T-cell (primary cell): ENCODE data around the gene SMPD3. TPM values are rescaled to one million over a fixed set of nuclear protein-coding genes. Genes with fewer than 3 reads are reported as not detected.

Experiments
- ATAC-seq, 4 experiments: fragments of 200-7000 bp in 3 of 4; fragments of 150-1000 bp in 1 of 4; cut with Tn5 transposase; replicated peaks in 1 of 4; 1 replicate in 3 of 4; 2 replicates in 1 of 4; pipeline ENCODE4 v1.10.0; 2021; ENCODE audit warnings: moderate library complexity in 3 of 4, mild to moderate bottlenecking in 2 of 4, moderate number of reproducible peaks in 1 of 4
- CTCF ChIA-PET, 2 donors: fragments of 300-600 bp; sonication (Branson Sonifier 250); formaldehyde crosslinking; loops; one replicate each; lab custom pipeline; 2022; ENCODE audit warnings: antibody characterized with exemption in 2 of 2; lab: Charles Lee
- POLR2A ChIA-PET, 2 donors: fragments of 300-600 bp; sonication (Branson Sonifier 250); formaldehyde crosslinking; loops; one replicate each; lab custom pipeline; 2022; ENCODE audit warnings: antibody characterized with exemption in 2 of 2; lab: Charles Lee
- DNase-seq, 35 experiments: peaks; one replicate each; pipeline versions ENCODE4 v3.0.0 to v3.0.0-alpha.2; 2013 to 2023
- H3K27ac ChIP-seq: one replicate; pipeline ENCODE4 v1.5.1; 2013; ENCODE audit warnings: low read length
- H3K27me3 ChIP-seq, 2 experiments: replicated peaks in 1 of 2; 1 replicate in 1 of 2; 2 replicates in 1 of 2; pipeline versions ENCODE4 v1.6.1 to v1.7.0; 2013; ENCODE audit warnings: low read length in 1 of 2, mixed read lengths in 1 of 2; ENCODE audit not compliant: control insufficient read depth in 2 of 2, insufficient read depth in 2 of 2; ENCODE audit errors: extremely low read depth in 1 of 2
- H3K36me3 ChIP-seq, 2 donors: 1 replicate in 1 of 2; 2 replicates in 1 of 2; pipeline versions ENCODE4 v1.6.1 to v1.7.0; 2013; ENCODE audit warnings: low read length in 1 of 2; ENCODE audit not compliant: control insufficient read depth in 2 of 2, insufficient read depth in 1 of 2; ENCODE audit errors: extremely low read depth in 1 of 2
- H3K4me1 ChIP-seq, 2 experiments: 1 replicate in 1 of 2; 2 replicates in 1 of 2; pipeline versions ENCODE4 v1.6.1 to v1.7.0; 2013; ENCODE audit warnings: low read length in 2 of 2, mixed read lengths in 1 of 2; ENCODE audit not compliant: insufficient read depth in 2 of 2, control insufficient read depth in 1 of 2; ENCODE audit errors: extremely low read depth in 1 of 2
- H3K4me3 ChIP-seq, 2 donors: 1 replicate in 1 of 2; 2 replicates in 1 of 2; pipeline versions ENCODE4 v1.5.1 to v1.7.0; 2013; ENCODE audit warnings: mild to moderate bottlenecking in 2 of 2, low read length in 1 of 2, moderate library complexity in 1 of 2; ENCODE audit not compliant: control insufficient read depth in 1 of 2; ENCODE audit errors: extremely low read depth in 1 of 2
- H3K9me3 ChIP-seq: 2 replicates; pipeline ENCODE4 v1.7.0; 2013
- H3K27ac Mint-ChIP-seq, 2 donors: one replicate each; pipeline ENCODE4 v1.8.0; 2020 to 2021; ENCODE audit warnings: mild to moderate bottlenecking in 2 of 2, mixed read lengths in 2 of 2
- H3K27me3 Mint-ChIP-seq, 2 donors: one replicate each; pipeline ENCODE4 v1.8.0; 2021 to 2022; ENCODE audit warnings: mixed read lengths in 2 of 2
- H3K36me3 Mint-ChIP-seq: one replicate; pipeline ENCODE4 v1.8.0; 2021; ENCODE audit warnings: mixed read lengths
- H3K4me1 Mint-ChIP-seq, 3 donors: one replicate each; pipeline ENCODE4 v1.8.0; 2020 to 2022; ENCODE audit warnings: mixed read lengths in 3 of 3, mild to moderate bottlenecking in 1 of 3
- H3K4me3 Mint-ChIP-seq, 3 donors: one replicate each; pipeline ENCODE4 v1.8.0; 2020 to 2022; ENCODE audit warnings: mild to moderate bottlenecking in 3 of 3, mixed read lengths in 3 of 3, moderate library complexity in 3 of 3
- H3K9me3 Mint-ChIP-seq, 3 donors: one replicate each; pipeline ENCODE4 v1.8.0; 2020 to 2022; ENCODE audit warnings: mixed read lengths in 3 of 3
- WGBS: methylation state at CpG from one replicate; pipeline ENCODE4 v1.1.5; 2013; ENCODE audit warnings: missing lambda C conversion rate; ENCODE audit not compliant: insufficient coverage; 5-methylcytosine and 5-hydroxymethylcytosine counted together
- total RNA-seq, 35 experiments: library from RNA in 6 of 35; stranded (reverse) in 6 of 35; fragments of 120-200 nt in 1 of 35; gene quantifications; one replicate each; pipeline versions ENCODE4 v1.2.1 to v1.2.4 and lab custom pipeline; 2013 to 2026

SMPD3 gene
- total RNA-seq, 5 donors from 2014 or later (not counting 1 experiment from before 2014, with no cell fraction given): 0.93 to 2.3 (median 1.7) TPM

GRCh38 chr16:68447653-68448359 is 502 bp downstream of the SMPD3 start:
- Histone ChIP-seq H3K4me3 (peak overlapping the region; percentile 49 to 58), H3K36me3 (no peaks in the 10 kb centered on the region), H3K9me3 (no peaks in the 10 kb centered on the region), H3K27me3 (peaks cover 8 to 34% of the 10 kb centered on the region in 2 experiments), H3K27ac (no peak overlapping the region), H3K4me1 (peaks cover 9 to 26% of the 10 kb centered on the region in 2 experiments)
- peak; percentile 6 to 16 (median 13) for ATAC-seq
- H3K9me3 Mint-ChIP-seq: no peaks in the 10 kb centered on the region
- POLR2A ChIA-PET: interaction anchor here in 1 of 2 donors (0.6 to 0.7 kb wide), 2 partner anchors 729 to 1876 kb away, joined by 3 read pairs; no protein-coding TSS in a partner anchor
- CTCF ChIA-PET: interaction anchor here in 1 of 2 donors (0.7 kb wide), 1 partner anchor 51 kb away, joined by 3 read pairs; no protein-coding TSS in a partner anchor
- H3K27ac Mint-ChIP-seq: peak overlapping the region in 1 of 2 donors; percentile 34
- WGBS: 9% methylated on average over 23 of the region's 36 CpGs
- DNase-seq: peak in 5 of 35 experiments; percentile 17 to 26 (median 23)
- H3K27me3 Mint-ChIP-seq: peaks cover 16 to 31% of the 10 kb centered on the region in 2 donors
- peaks cover 16 to 34% (median 29%) of the 10 kb centered on the region in 3 donors for H3K4me1 Mint-ChIP-seq
- no peaks in the 10 kb centered on the region for H3K36me3 Mint-ChIP-seq
- peak overlapping the region; percentile 50 to 64 (median 58) for H3K4me3 Mint-ChIP-seq

DNA sequence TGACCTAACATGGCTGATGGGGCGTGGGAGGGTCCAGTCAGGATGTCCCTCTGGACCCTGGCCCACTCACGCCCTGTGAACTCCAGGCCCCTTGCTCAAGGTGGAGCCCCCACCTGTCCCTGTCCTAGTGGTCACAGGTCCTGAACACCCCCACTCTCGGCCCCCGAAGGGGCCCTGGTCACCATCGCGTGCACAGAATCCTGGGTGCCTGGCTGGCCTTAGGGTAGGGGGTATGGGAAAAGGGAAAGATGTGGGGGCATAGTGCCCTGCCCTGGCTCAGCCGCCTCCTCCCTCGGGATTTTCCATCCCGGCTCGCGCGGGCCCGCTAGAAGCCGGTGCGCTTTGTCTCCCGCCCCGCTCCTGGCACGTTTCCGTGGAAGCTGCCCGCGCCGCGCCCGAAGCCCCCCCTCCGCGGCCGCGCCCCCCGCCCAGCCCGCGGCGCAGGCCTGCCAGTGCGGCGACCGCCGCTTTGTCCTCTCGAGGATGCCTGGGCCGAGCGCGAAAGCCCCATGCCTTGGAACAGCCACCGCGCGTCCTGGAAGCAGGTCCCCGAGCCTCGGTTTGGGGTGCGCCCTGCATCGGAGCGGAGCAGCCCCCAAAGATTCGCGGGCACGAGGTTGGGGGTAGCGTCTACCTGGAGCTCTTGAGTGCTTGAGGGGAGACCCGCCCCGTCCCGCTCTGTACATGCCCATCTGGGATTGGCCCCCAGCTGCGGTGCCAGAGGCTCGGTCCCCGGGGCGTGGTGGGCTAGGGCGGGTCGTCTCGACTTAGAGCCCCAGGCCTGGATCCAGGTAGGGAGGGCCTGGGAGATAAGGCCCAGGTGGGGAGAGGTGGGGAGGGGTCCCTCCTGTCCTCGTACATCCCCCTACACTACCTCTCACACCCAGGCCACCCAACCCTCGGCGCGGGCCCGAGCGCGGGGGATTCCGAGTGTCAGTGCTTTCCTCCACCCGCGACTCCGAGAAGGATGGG is 1.3 kb downstream of the SMPD3 start:
- CTCF ChIA-PET: interaction anchor here in 1 of 2 donors (0.5 kb wide), 1 partner anchor 23 kb away, joined by 3 read pairs; no protein-coding TSS in a partner anchor
- 19% methylated on average over 50 of the region's 73 CpGs for WGBS
- Histone ChIP-seq H3K4me1 (peaks cover 9 to 24% of the 10 kb centered on the region in 2 experiments), H3K9me3 (no peaks in the 10 kb centered on the region), H3K27me3 (peaks cover 8 to 42% of the 10 kb centered on the region in 2 experiments), H3K27ac (no peak overlapping the region), H3K4me3 (peak overlapping the region in 1 of 2 donors; percentile 58), H3K36me3 (no peaks in the 10 kb centered on the region)
- H3K9me3 Mint-ChIP-seq: no peaks in the 10 kb centered on the region
- H3K4me3 Mint-ChIP-seq: peak overlapping the region in 2 of 3 donors; percentile 64 to 65
- peaks cover 19 to 36% of the 10 kb centered on the region in 2 donors for H3K27me3 Mint-ChIP-seq
- ATAC-seq: no peak
- H3K4me1 Mint-ChIP-seq: peaks cover 16 to 34% (median 29%) of the 10 kb centered on the region in 3 donors
- no peaks in the 10 kb centered on the region for H3K36me3 Mint-ChIP-seq
- no peak overlapping the region for H3K27ac Mint-ChIP-seq
- POLR2A ChIA-PET: no interaction called here
- no peak for DNase-seq

GRCh38 chr16:68445458-68445857 is 2.9 kb downstream of the SMPD3 start:
- no peaks in the 10 kb centered on the region for H3K9me3 Mint-ChIP-seq
- peaks cover 19 to 42% of the 10 kb centered on the region in 2 donors for H3K27me3 Mint-ChIP-seq
- H3K36me3 ChIP-seq: no peaks in the 10 kb centered on the region
- no peaks in the 10 kb centered on the region for H3K36me3 Mint-ChIP-seq
- 0% methylated on average over 1 of the region's 1 CpG for WGBS
- H3K27ac ChIP-seq: no peak overlapping the region
- peaks cover 8 to 46% of the 10 kb centered on the region in 2 experiments for H3K27me3 ChIP-seq
- no peak overlapping the region for H3K4me3 Mint-ChIP-seq
- no peak overlapping the region for H3K4me3 ChIP-seq
- CTCF ChIA-PET: interaction anchor here in 1 of 2 donors (0.5 kb wide), 1 partner anchor 514 kb away, joined by 3 read pairs; no protein-coding TSS in a partner anchor
- POLR2A ChIA-PET: no interaction called here
- H3K4me1 Mint-ChIP-seq: peaks cover 16 to 30% (median 26%) of the 10 kb centered on the region in 3 donors
- no peak overlapping the region for H3K27ac Mint-ChIP-seq
- H3K4me1 ChIP-seq: peaks cover 9 to 24% of the 10 kb centered on the region in 2 experiments
- ATAC-seq (no peak), DNase-seq (peak in 2 of 35 experiments; percentile 40 to 41)
- H3K9me3 ChIP-seq: no peaks in the 10 kb centered on the region

- H3K27me3 Mint-ChIP-seq: peaks cover 19 to 50% of the 10 kb centered on the region in 2 donors
- H3K27ac Mint-ChIP-seq: no peak overlapping the region
- Histone ChIP-seq H3K36me3 (no peaks in the 10 kb centered on the region), H3K4me3 (no peak overlapping the region), H3K4me1 (peaks cover 9 to 23% of the 10 kb centered on the region in 2 experiments), H3K27ac (no peak overlapping the region), H3K9me3 (no peaks in the 10 kb centered on the region), H3K27me3 (peaks cover 8 to 48% of the 10 kb centered on the region in 2 experiments)
- POLR2A ChIA-PET: no interaction called here
- no peak overlapping the region for H3K4me3 Mint-ChIP-seq
- no peaks in the 10 kb centered on the region for H3K36me3 Mint-ChIP-seq
- peaks cover 14 to 24% (median 22%) of the 10 kb centered on the region in 3 donors for H3K4me1 Mint-ChIP-seq
- CTCF ChIA-PET: interaction anchor here in 1 of 2 donors (0.6 to 0.7 kb wide), 2 partner anchors 25 to 30 kb away, joined by 3 read pairs; no protein-coding TSS in a partner anchor
- DNase-seq (peak in 1 of 35 experiments; percentile 41), ATAC-seq (no peak)
- 27% methylated on average over 2 of the region's 3 CpGs for WGBS
- no peaks in the 10 kb centered on the region for H3K9me3 Mint-ChIP-seq
These were observed 4.2 kb downstream of the SMPD3 start for GRCh38 chr16:68444056-68444657.

DNA sequence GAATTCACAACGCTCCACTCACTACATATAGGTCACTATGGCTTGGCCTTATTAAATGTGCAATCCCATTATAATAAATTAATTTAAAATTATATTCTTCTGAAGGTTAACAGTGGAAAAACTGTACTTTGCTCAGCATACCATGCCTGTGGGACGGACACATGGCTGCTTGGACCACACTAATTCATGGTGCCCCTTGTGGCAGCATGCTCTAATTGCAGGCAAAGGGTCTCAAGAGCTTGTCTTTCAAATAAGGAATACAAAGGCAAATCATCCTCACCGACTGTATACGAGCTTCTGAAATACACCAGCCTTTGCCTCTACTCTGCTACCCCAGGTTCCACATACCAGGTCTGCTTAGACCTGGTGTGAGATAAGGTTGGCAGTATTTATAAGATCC is 11.7 kb downstream of the SMPD3 start:
- CTCF ChIA-PET: no interaction called here
- ATAC-seq (no peak), DNase-seq (no peak)
- Mint-ChIP-seq H3K27ac (no peak overlapping the region), H3K9me3 (peaks cover 0 to 9% (median 3%) of the 10 kb centered on the region in 3 donors), H3K36me3 (peaks cover 4% of the 10 kb centered on the region), H3K4me1 (peaks cover 16 to 28% (median 19%) of the 10 kb centered on the region in 3 donors), H3K4me3 (no peak overlapping the region), H3K27me3 (peaks cover 0 to 13% of the 10 kb centered on the region in 2 donors)
- 100% methylated on average over 1 of the region's 4 CpGs for WGBS
- Histone ChIP-seq H3K4me3 (no peak overlapping the region), H3K27me3 (peaks cover 0 to 7% of the 10 kb centered on the region in 2 experiments), H3K27ac (no peak overlapping the region), H3K36me3 (no peaks in the 10 kb centered on the region), H3K9me3 (no peaks in the 10 kb centered on the region), H3K4me1 (peaks cover 6 to 15% of the 10 kb centered on the region in 2 experiments)
- POLR2A ChIA-PET: no interaction called here
